ENCODE results near the gene NFATC1.

NFATC1 gene

GRCh38 chr18:79530821-79531220 lies 135.1 kb downstream of the NFATC1 start:
- Mint-ChIP-seq H3K36me3 (peaks cover 5% of the 10 kb centered on the region), H3K27me3 (no peaks in the 10 kb centered on the region), H3K4me3 (no peak overlapping the region), H3K27ac (no peak overlapping the region), H3K4me1 (ENCODE audit: low read depth) (peaks cover 7% of the 10 kb centered on the region), H3K9me3 (ENCODE audit: low read depth) (no peaks in the 10 kb centered on the region)

DNA sequence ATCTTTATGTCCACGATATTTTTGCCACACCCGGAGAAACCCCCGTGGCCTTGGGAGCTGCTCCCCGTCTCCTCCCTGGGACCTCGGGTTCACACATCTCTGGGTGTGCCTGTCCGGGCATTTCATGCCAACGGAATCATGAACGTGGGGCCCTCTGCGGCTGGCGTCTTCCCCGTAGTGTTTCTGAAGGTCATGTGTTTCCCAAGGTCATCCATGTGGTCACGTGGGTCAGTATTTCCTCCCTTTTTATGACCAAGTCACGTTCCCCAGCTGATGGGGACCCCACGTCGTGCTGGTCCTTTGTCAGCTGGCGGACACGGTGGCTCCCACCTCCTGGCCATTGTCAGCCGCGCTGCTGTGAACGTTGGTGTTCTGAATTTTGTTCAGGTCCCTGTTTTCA lies 135.7 kb downstream of the NFATC1 start:
- H3K27ac Mint-ChIP-seq = no peak overlapping the region
- peaks cover 5% of the 10 kb centered on the region for H3K36me3 Mint-ChIP-seq
- no peaks in the 10 kb centered on the region for H3K9me3 Mint-ChIP-seq (ENCODE audit: low read depth)
- H3K4me3 Mint-ChIP-seq = no peak overlapping the region
- H3K27me3 Mint-ChIP-seq = no peaks in the 10 kb centered on the region
- peaks cover 7% of the 10 kb centered on the region for H3K4me1 Mint-ChIP-seq (ENCODE audit: low read depth)

DNA sequence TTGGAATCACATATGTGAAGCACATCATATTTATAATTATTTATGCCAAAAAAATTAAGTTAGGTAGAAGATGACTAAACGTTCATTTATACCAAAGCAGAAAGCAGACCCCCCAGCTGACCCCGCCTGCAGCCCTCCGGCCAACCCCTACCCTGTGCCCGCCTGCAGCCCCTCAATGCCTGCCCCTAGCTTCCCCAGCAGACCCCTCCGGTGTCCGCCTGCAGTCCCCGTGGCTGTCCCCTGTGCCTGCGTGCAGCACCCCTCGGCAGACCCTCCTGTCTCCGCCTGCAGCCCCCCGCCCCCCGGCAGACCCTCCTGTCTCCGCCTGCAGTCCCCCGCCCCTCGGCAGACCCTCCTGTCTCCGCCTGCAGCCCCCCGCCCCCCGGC lies 136.2 kb downstream of the NFATC1 start:
- H3K9me3 Mint-ChIP-seq (ENCODE audit: low read depth) = no peaks in the 10 kb centered on the region
- H3K4me3 Mint-ChIP-seq = no peak overlapping the region
- no peaks in the 10 kb centered on the region for H3K27me3 Mint-ChIP-seq
- peaks cover 5% of the 10 kb centered on the region for H3K36me3 Mint-ChIP-seq
- H3K27ac Mint-ChIP-seq = no peak overlapping the region
- H3K4me1 Mint-ChIP-seq (ENCODE audit: low read depth) = peaks cover 6% of the 10 kb centered on the region

- H3K36me3 Mint-ChIP-seq = peaks cover 4% of the 10 kb centered on the region
- H3K27ac Mint-ChIP-seq = no peak overlapping the region
- H3K4me1 Mint-ChIP-seq (ENCODE audit: low read depth) = peaks cover 6% of the 10 kb centered on the region
- no peaks in the 10 kb centered on the region for H3K9me3 Mint-ChIP-seq (ENCODE audit: low read depth)
- no peak overlapping the region for H3K4me3 Mint-ChIP-seq
- H3K27me3 Mint-ChIP-seq = no peaks in the 10 kb centered on the region
Observed at GRCh38 chr18:79532313-79533007, 136.7 kb downstream of the NFATC1 start.

DNA sequence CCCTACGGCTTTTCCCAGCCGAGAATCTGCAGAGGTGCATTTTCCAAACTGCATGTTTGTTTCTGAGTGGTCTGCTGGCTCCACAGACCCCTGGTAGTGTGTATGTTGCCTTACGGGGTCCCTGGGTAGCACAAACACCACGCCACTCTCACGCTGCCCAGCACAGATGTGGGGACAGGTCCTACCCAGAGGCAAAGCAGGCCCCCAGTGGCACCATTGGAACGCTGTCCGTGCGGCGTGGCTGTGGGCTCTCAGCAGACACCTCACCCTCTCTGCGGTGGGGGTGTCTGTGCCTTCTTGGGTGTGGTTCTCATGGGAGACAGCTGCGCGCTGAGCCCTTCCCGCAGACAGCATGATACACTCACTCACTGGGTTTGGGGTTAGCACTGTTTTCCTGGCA lies 137.4 kb downstream of the NFATC1 start:
- Mint-ChIP-seq H3K4me1 (ENCODE audit: low read depth) (peaks cover 4% of the 10 kb centered on the region), H3K9me3 (ENCODE audit: low read depth) (no peaks in the 10 kb centered on the region), H3K27me3 (no peaks in the 10 kb centered on the region), H3K4me3 (no peak overlapping the region), H3K27ac (peak overlapping the region; percentile 10), H3K36me3 (peaks cover 3% of the 10 kb centered on the region)

DNA sequence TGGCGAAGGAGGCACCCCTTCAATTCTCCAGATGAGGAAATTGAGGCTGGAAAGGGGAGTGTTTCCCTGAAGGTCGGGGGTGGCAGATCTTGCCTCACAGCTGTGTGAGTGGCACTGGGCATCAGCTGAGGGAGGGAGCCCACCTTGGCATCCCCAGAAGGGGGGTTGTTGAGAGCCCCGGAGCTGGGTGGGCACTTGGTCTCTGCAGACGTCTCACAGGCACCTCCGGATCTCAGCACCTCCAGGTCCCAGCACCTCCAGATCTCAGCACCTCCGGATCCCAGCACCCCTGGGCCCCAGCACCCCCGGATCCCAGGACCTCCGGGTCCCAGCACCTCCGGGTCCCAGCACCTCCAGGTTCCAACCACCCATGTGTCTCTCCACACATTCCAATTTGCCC lies 137.9 kb downstream of the NFATC1 start:
- Mint-ChIP-seq H3K9me3 (ENCODE audit: low read depth) (no peaks in the 10 kb centered on the region), H3K27ac (peak overlapping the region; percentile 10), H3K36me3 (peaks cover 3% of the 10 kb centered on the region), H3K4me1 (ENCODE audit: low read depth) (peaks cover 3% of the 10 kb centered on the region), H3K27me3 (no peaks in the 10 kb centered on the region), H3K4me3 (no peak overlapping the region)

GRCh38 chr18:79534356-79534755 lies 138.6 kb downstream of the NFATC1 start:
- H3K36me3 Mint-ChIP-seq = no peaks in the 10 kb centered on the region
- no peaks in the 10 kb centered on the region for H3K27me3 Mint-ChIP-seq
- H3K9me3 Mint-ChIP-seq (ENCODE audit: low read depth) = no peaks in the 10 kb centered on the region
- no peaks in the 10 kb centered on the region for H3K4me1 Mint-ChIP-seq (ENCODE audit: low read depth)
- H3K4me3 Mint-ChIP-seq = no peak overlapping the region
- no peak overlapping the region for H3K27ac Mint-ChIP-seq

GRCh38 chr18:79537758-79538157 lies 142.0 kb downstream of the NFATC1 start:
- H3K4me1 Mint-ChIP-seq (ENCODE audit: low read depth) = no peaks in the 10 kb centered on the region
- H3K27me3 Mint-ChIP-seq = no peaks in the 10 kb centered on the region
- no peak overlapping the region for H3K27ac Mint-ChIP-seq
- no peak overlapping the region for H3K4me3 Mint-ChIP-seq
- no peaks in the 10 kb centered on the region for H3K36me3 Mint-ChIP-seq
- H3K9me3 Mint-ChIP-seq (ENCODE audit: low read depth) = no peaks in the 10 kb centered on the region

DNA sequence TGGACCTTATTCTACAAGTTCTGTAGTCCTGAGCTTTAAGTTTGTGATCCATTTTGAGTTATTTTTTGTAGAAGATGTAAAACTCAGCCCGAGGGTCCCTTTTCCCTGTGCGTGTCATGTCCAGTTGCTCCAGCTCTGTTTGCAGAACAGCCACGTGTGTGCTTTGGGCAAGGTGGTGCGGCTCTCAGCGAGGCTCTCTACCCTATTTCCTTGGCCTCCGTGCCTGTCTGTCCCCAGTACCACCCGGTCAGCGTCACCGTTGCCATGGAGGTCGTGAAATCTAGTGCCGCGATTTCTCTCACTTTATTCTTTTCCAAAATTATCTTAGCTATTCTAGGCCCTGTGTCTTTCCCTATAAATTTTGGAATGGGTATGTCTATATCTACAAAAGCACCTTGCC lies 142.9 kb downstream of the NFATC1 start:
- H3K36me3 Mint-ChIP-seq = no peaks in the 10 kb centered on the region
- H3K27me3 Mint-ChIP-seq = no peaks in the 10 kb centered on the region

GRCh38 chr18:79540161-79540903 lies 144.6 kb downstream of the NFATC1 start:
- H3K36me3 Mint-ChIP-seq = no peaks in the 10 kb centered on the region
- H3K4me3 Mint-ChIP-seq = no peak overlapping the region
- no peaks in the 10 kb centered on the region for H3K4me1 Mint-ChIP-seq (ENCODE audit: low read depth)
- H3K27ac Mint-ChIP-seq = no peak overlapping the region
- H3K27me3 Mint-ChIP-seq = no peaks in the 10 kb centered on the region
- H3K9me3 Mint-ChIP-seq (ENCODE audit: low read depth) = no peaks in the 10 kb centered on the region

More for the DNA sequence above, 142.9 kb downstream of the NFATC1 start:
- no peaks in the 10 kb centered on the region for H3K9me3 Mint-ChIP-seq (ENCODE audit: low read depth)
- H3K4me3 Mint-ChIP-seq = no peak overlapping the region
- no peaks in the 10 kb centered on the region for H3K4me1 Mint-ChIP-seq (ENCODE audit: low read depth)
- no peak overlapping the region for H3K27ac Mint-ChIP-seq

GRCh38 chr18:79540904-79541282 lies 145.2 kb downstream of the NFATC1 start:
- no peaks in the 10 kb centered on the region for H3K9me3 Mint-ChIP-seq (ENCODE audit: low read depth)
- no peaks in the 10 kb centered on the region for H3K36me3 Mint-ChIP-seq
- H3K4me1 Mint-ChIP-seq (ENCODE audit: low read depth) = no peaks in the 10 kb centered on the region
- no peak overlapping the region for H3K27ac Mint-ChIP-seq
- H3K4me3 Mint-ChIP-seq = no peak overlapping the region
- H3K27me3 Mint-ChIP-seq = no peaks in the 10 kb centered on the region

GRCh38 chr18:79542213-79542612 lies 146.5 kb downstream of the NFATC1 start:
- Mint-ChIP-seq H3K4me3 (no peak overlapping the region), H3K27me3 (no peaks in the 10 kb centered on the region), H3K27ac (no peak overlapping the region), H3K36me3 (no peaks in the 10 kb centered on the region), H3K4me1 (ENCODE audit: low read depth) (no peaks in the 10 kb centered on the region), H3K9me3 (ENCODE audit: low read depth) (no peaks in the 10 kb centered on the region)

DNA sequence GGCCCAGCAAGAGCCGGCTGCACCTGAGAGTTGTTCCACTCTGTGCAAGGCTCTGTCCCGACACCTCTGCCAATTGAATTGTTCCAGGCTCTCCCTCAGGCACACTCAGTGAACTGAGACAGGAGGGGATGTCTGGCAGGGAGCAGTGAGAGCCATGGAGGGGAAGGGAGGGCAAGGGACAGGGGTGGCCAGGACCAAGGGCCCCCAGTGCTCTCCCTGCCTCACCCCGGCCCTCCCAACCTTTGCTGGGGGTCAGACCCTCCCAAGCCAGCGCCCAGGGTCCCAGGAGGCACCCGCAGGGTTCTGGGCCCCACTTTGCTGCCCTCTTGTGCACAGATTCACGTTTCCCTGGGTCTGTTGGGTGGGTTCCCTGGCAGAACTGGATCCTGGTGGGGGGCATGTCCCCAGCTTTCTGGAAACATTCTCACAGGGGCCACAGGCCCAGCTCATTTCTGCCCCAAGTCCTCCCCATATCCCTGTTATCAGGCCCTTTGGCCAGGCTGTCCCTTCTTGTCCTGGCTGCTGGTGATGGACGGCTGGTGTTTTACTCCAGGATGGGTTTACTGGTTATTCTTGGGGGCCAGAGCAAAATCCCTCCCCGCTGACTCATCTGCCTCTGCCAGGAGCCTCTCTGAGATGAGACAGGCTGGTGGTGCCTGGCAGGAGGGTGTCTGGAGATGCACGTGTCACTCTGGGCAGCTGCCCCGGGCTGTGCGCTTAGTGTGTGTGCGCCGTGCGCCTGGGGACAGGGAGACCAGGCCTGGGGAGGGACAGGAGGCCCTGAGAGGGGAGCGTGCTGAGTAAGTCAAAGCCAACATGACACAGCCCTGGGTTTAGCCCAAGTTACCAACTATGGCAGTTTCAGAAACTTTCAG lies 147.4 kb downstream of the NFATC1 start:
- Mint-ChIP-seq H3K27me3 (no peaks in the 10 kb centered on the region), H3K36me3 (no peaks in the 10 kb centered on the region), H3K4me1 (ENCODE audit: low read depth) (no peaks in the 10 kb centered on the region), H3K27ac (no peak overlapping the region), H3K4me3 (no peak overlapping the region), H3K9me3 (ENCODE audit: low read depth) (no peaks in the 10 kb centered on the region)

GRCh38 chr18:79543861-79544385 lies 148.2 kb downstream of the NFATC1 start:
- H3K4me3 Mint-ChIP-seq = no peak overlapping the region
- no peaks in the 10 kb centered on the region for H3K27me3 Mint-ChIP-seq
- H3K9me3 Mint-ChIP-seq (ENCODE audit: low read depth) = no peaks in the 10 kb centered on the region
- H3K36me3 Mint-ChIP-seq = no peaks in the 10 kb centered on the region
- no peak overlapping the region for H3K27ac Mint-ChIP-seq
- H3K4me1 Mint-ChIP-seq (ENCODE audit: low read depth) = no peaks in the 10 kb centered on the region

DNA sequence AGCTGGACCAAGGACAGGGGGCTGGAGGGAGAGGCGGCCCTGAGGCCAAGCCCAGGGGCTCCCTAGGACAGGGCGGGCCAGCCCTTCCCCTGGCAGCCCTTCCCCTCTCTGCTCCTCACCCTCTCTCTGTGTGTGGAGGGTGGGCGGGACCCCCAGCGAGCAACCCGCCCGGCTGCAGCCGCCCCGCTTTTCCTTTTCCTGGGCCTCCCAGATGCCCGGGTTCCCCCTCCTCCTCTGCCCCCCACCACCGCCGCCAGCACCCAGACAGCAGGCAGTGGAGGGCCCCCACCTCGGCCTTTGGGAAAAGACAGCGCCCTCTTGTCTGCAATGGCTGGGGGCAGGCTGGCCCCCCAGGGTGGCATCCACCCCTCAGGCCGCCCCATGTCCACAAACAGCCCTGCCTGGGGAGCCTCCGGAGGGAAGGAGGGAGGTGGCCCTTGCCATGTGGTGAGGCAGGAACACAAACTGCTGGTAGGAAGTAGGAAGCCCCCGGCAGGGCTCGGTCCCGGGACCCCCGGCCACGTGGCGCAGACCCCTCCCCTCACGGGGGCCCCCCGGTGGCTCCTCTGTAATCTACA lies 148.7 kb downstream of the NFATC1 start:
- no peaks in the 10 kb centered on the region for H3K27me3 Mint-ChIP-seq
- H3K4me1 Mint-ChIP-seq (ENCODE audit: low read depth) = no peaks in the 10 kb centered on the region
- H3K4me3 Mint-ChIP-seq = no peak overlapping the region
- H3K36me3 Mint-ChIP-seq = no peaks in the 10 kb centered on the region
- no peak overlapping the region for H3K27ac Mint-ChIP-seq
- no peaks in the 10 kb centered on the region for H3K9me3 Mint-ChIP-seq (ENCODE audit: low read depth)

Measured in activated naive CD8-positive, alpha-beta T cell (primary cell).